Endothelial cell of umbilical vein (primary cell): ENCODE data around the gene RIMBP2.

ENCODE experiments used
- CTCF ChIP-seq, 2 donors: IDR thresholded peaks; 1 replicate in 1 of 2; 2 replicates in 1 of 2; pipeline ENCODE4 v1.5.1; 2011; ENCODE audit warnings: low read length in 2 of 2, mild to moderate bottlenecking in 2 of 2, moderate library complexity in 2 of 2, control low read depth in 1 of 2, inconsistent platforms in 1 of 2, low read depth in 1 of 2; ENCODE audit not compliant: insufficient read depth in 1 of 2; ENCODE audit errors: extremely low read depth in 1 of 2
- EZH2 ChIP-seq: IDR thresholded peaks from 2 replicates; pipeline ENCODE4 v1.6.1; 2012; ENCODE audit warnings: borderline replicate concordance, low read depth, mild to moderate bottlenecking, moderate library complexity, low read length, inconsistent platforms; ENCODE audit not compliant: severe bottlenecking
- JUN ChIP-seq: IDR thresholded peaks from 2 replicates; pipeline ENCODE4 v1.6.1; 2011; ENCODE audit warnings: borderline replicate concordance, low read depth; ENCODE audit not compliant: insufficient read length, insufficient read depth
- MAX ChIP-seq: IDR thresholded peaks from 2 replicates; pipeline ENCODE4 v1.6.1; 2011; ENCODE audit not compliant: insufficient read depth, insufficient read length
- MYC ChIP-seq: IDR thresholded peaks from one replicate; pipeline ENCODE4 v1.6.1; 2011; ENCODE audit warnings: mild to moderate bottlenecking, low read depth, low read length
- POLR2A ChIP-seq: IDR thresholded peaks from 2 replicates; pipeline ENCODE4 v1.6.1; 2012; ENCODE audit warnings: low read depth, mild to moderate bottlenecking, control low read depth, low read length
- POLR2AphosphoS5 ChIP-seq: IDR thresholded peaks from 2 replicates; pipeline ENCODE4 v1.6.1; 2012; ENCODE audit warnings: low read depth, mild to moderate bottlenecking, control low read depth, low read length, moderate library complexity; ENCODE audit not compliant: insufficient read depth

GRCh38 chr12:130504840-130505175 lies 211.3 kb downstream of the RIMBP2 start:
- no peak for TF ChIP-seq CTCF (IDR thresholded peaks at IDR 0.05; ENCODE audit: extremely low read depth in 1 of 2, insufficient read depth in 1 of 2, low read depth in 1 of 2, low read length in 2 of 2)
- TF ChIP-seq POLR2A = no peak
- TF ChIP-seq POLR2AphosphoS5 = no peak
- no peak for TF ChIP-seq JUN
- no peak for TF ChIP-seq EZH2
- TF ChIP-seq MAX = no peak
- no peak for TF ChIP-seq MYC
